ENCODE data around the gene H2AZ2.
"Not testable (repeated sequence)": the region's sequence is repeated elsewhere in the genome, so short reads cannot be mapped to it uniquely, and the experiment has no call there.

Gene H2AZ2

DNA sequence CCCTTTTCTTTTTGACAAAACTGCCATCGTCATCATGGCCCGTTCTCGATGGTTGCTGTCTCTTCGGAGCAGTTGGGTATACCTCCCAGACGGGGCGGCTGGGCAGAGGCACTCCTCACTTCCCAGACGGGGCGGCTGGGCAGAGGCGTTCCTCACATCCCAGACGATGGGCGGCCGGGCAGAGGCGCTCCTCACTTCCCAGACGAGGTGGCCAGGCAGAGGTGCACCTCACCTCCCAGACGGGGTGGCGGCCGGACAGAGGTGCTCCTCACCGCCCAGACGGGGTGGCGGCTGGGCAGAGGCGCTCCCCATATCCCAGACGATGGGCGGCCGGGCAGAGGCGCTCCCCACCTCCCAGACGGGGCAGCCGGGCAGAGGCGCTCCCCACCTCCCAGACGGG lies 22.9 kb upstream of the H2AZ2 start:
- not testable (repeated sequence) for H3K36me3 ChIP-seq (ENCODE audit: control insufficient read depth in 1 of 2, insufficient read depth in 2 of 2, low read length in 2 of 2); H3K4me1 ChIP-seq (ENCODE audit: control insufficient read depth in 1 of 2, insufficient read depth in 2 of 2, low read length in 2 of 2); H3K4me3 ChIP-seq (ENCODE audit: low read depth in 1 of 2, low read length in 2 of 2); H3K9ac ChIP-seq (ENCODE audit: low read depth in 1 of 2, low read length in 2 of 2); H3K27me3 ChIP-seq (ENCODE audit: control insufficient read depth in 1 of 2, insufficient read depth in 2 of 2, low read length in 2 of 2); H3K9me3 ChIP-seq (ENCODE audit: control insufficient read depth in 1 of 2, low read length in 2 of 2); H3K27ac ChIP-seq (ENCODE audit: low read depth, low read length)

DNA sequence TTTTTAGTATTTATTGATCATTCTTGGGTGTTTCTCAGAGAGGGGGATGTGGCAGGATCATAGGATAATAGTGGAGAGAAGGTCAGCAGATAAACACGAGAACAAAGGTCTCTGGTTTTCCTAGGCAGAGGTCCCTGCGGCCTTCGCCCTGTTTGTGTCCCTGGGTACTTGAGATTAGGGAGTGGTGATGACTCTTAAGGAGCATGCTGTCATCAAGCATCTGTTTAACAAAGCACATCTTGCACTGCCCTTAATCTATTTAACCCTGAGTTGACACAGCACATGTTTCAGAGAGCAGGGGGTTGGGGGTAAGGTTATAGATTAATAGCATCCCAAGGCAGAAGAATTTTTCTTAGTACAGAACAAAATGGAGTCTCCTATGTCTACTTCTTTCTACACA lies 22.4 kb upstream of the H2AZ2 start:
- H3K9me3 ChIP-seq (ENCODE audit: control insufficient read depth in 1 of 2, low read length in 2 of 2); H3K9ac ChIP-seq (ENCODE audit: low read depth in 1 of 2, low read length in 2 of 2); H3K27ac ChIP-seq (ENCODE audit: low read depth, low read length); H3K4me1 ChIP-seq (ENCODE audit: control insufficient read depth in 1 of 2, insufficient read depth in 2 of 2, low read length in 2 of 2); H3K4me3 ChIP-seq (ENCODE audit: low read depth in 1 of 2, low read length in 2 of 2); H3K27me3 ChIP-seq (ENCODE audit: control insufficient read depth in 1 of 2, insufficient read depth in 2 of 2, low read length in 2 of 2); H3K36me3 ChIP-seq (ENCODE audit: control insufficient read depth in 1 of 2, insufficient read depth in 2 of 2, low read length in 2 of 2): not testable (repeated sequence)

- Histone ChIP-seq H3K4me1 (ENCODE audit: control insufficient read depth in 1 of 2, insufficient read depth in 2 of 2, low read length in 2 of 2) (no peaks in the 10 kb centered on the region), H3K4me3 (ENCODE audit: low read depth in 1 of 2, low read length in 2 of 2) (no peak overlapping the region), H3K27me3 (ENCODE audit: control insufficient read depth in 1 of 2, insufficient read depth in 2 of 2, low read length in 2 of 2) (no peaks in the 10 kb centered on the region), H3K9me3 (ENCODE audit: control insufficient read depth in 1 of 2, low read length in 2 of 2) (no peaks in the 10 kb centered on the region), H3K27ac (ENCODE audit: low read depth, low read length) (no peak overlapping the region), H3K9ac (ENCODE audit: low read depth in 1 of 2, low read length in 2 of 2) (no peak overlapping the region), H3K36me3 (ENCODE audit: control insufficient read depth in 1 of 2, insufficient read depth in 2 of 2, low read length in 2 of 2) (no peaks in the 10 kb centered on the region)
Measured at GRCh38 chr7:44867073-44867995, 19.4 kb upstream of the H2AZ2 start.

DNA sequence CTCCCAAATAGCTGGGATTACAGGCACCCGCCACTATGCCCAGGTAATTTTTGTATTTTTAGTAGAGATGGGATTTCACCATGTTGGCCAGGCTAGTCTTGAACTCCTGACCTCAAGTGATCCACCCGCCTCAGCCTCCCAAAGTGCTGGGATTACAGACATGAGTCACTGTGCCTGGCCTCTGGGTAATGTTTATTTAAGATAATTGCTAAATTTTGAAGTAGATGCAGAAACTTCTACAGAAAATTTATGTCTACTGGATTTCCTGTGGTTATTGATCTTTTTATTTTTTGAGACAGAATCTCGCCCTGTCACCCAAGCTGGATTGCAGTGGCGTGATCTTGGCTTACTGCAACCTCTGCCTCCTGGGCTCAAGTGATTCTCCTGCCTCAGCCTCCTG lies 14.1 kb upstream of the H2AZ2 start:
- H3K9me3 ChIP-seq (ENCODE audit: control insufficient read depth in 1 of 2, low read length in 2 of 2); H3K27ac ChIP-seq (ENCODE audit: low read depth, low read length); H3K9ac ChIP-seq (ENCODE audit: low read depth in 1 of 2, low read length in 2 of 2); H3K4me3 ChIP-seq (ENCODE audit: low read depth in 1 of 2, low read length in 2 of 2); H3K27me3 ChIP-seq (ENCODE audit: control insufficient read depth in 1 of 2, insufficient read depth in 2 of 2, low read length in 2 of 2); H3K4me1 ChIP-seq (ENCODE audit: control insufficient read depth in 1 of 2, insufficient read depth in 2 of 2, low read length in 2 of 2); H3K36me3 ChIP-seq (ENCODE audit: control insufficient read depth in 1 of 2, insufficient read depth in 2 of 2, low read length in 2 of 2): not testable (repeated sequence)

DNA sequence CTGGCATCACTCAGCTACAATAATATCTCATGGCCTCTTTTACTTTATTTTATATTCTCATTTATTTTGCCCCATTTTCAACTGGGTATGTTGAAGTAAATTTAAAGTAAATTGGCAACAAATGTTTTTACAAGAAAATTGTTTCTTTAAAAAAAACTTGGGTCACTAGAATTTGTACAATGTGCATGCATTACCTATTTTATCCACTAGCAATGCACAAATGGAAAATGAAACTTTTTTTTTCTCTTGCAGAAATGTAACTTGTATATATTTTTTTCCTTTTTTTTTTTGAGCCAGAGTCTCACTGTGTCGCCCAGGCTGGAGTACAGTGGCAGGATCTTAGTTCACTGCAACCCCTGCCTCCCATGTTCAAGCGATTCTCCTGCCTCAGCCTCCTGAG lies 10.3 kb upstream of the H2AZ2 start:
- H3K4me1 ChIP-seq (ENCODE audit: control insufficient read depth in 1 of 2, insufficient read depth in 2 of 2, low read length in 2 of 2), result no peaks in the 10 kb centered on the region
- H3K9ac ChIP-seq (ENCODE audit: low read depth in 1 of 2, low read length in 2 of 2), result no peak overlapping the region
- no peak overlapping the region for H3K27ac ChIP-seq (ENCODE audit: low read depth, low read length)
- no peaks in the 10 kb centered on the region for H3K27me3 ChIP-seq (ENCODE audit: control insufficient read depth in 1 of 2, insufficient read depth in 2 of 2, low read length in 2 of 2)
- H3K4me3 ChIP-seq (ENCODE audit: low read depth in 1 of 2, low read length in 2 of 2), result no peak overlapping the region
- H3K36me3 ChIP-seq (ENCODE audit: control insufficient read depth in 1 of 2, insufficient read depth in 2 of 2, low read length in 2 of 2), result no peaks in the 10 kb centered on the region
- no peaks in the 10 kb centered on the region for H3K9me3 ChIP-seq (ENCODE audit: control insufficient read depth in 1 of 2, low read length in 2 of 2)

DNA sequence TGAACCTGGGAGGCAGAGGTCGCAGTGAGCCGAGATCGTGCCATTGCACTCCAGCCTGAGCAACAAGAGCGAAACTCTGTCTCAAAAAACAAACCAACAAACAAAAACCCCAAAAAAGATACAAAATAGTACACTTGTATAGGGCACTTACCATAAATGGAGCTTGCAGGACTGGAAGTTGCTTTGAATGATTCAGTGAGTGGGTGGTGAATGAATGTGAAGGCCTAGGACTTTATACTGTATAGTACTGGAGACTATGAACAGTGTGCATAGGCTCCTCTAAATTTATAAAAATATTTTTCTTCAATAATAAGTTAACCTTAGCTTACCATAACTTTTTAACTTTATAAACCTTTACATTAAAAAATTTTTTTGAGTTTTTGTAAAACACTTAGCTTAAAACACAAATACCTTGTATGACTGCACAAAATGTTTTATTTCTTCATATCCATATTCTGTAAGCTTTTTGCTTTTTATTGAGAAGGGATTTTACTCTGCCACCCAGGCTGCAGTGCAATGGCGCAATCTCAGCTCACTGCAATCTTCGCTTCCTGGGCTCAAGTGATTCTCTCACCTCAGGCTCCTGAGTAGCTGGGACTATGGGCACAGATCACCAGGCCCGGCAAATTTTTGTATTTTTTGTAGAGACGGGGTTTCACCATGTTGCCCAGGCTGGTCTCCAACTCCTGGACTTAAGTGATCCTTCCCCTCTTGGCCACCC lies 6.9 kb upstream of the H2AZ2 start:
- Histone ChIP-seq H3K9ac (ENCODE audit: low read depth in 1 of 2, low read length in 2 of 2) (no peak overlapping the region), H3K4me1 (ENCODE audit: control insufficient read depth in 1 of 2, insufficient read depth in 2 of 2, low read length in 2 of 2) (no peaks in the 10 kb centered on the region), H3K27me3 (ENCODE audit: control insufficient read depth in 1 of 2, insufficient read depth in 2 of 2, low read length in 2 of 2) (no peaks in the 10 kb centered on the region), H3K4me3 (ENCODE audit: low read depth in 1 of 2, low read length in 2 of 2) (no peak overlapping the region), H3K9me3 (ENCODE audit: control insufficient read depth in 1 of 2, low read length in 2 of 2) (no peaks in the 10 kb centered on the region), H3K36me3 (ENCODE audit: control insufficient read depth in 1 of 2, insufficient read depth in 2 of 2, low read length in 2 of 2) (no peaks in the 10 kb centered on the region), H3K27ac (ENCODE audit: low read depth, low read length) (no peak overlapping the region)

GRCh38 chr7:44853391-44853790 lies 5.5 kb upstream of the H2AZ2 start:
- Histone ChIP-seq H3K4me3 (ENCODE audit: low read depth in 1 of 2, low read length in 2 of 2) (no peak overlapping the region), H3K36me3 (ENCODE audit: control insufficient read depth in 1 of 2, insufficient read depth in 2 of 2, low read length in 2 of 2) (no peaks in the 10 kb centered on the region), H3K27me3 (ENCODE audit: control insufficient read depth in 1 of 2, insufficient read depth in 2 of 2, low read length in 2 of 2) (no peaks in the 10 kb centered on the region), H3K27ac (ENCODE audit: low read depth, low read length) (no peak overlapping the region), H3K9ac (ENCODE audit: low read depth in 1 of 2, low read length in 2 of 2) (no peak overlapping the region), H3K4me1 (ENCODE audit: control insufficient read depth in 1 of 2, insufficient read depth in 2 of 2, low read length in 2 of 2) (no peaks in the 10 kb centered on the region), H3K9me3 (ENCODE audit: control insufficient read depth in 1 of 2, low read length in 2 of 2) (no peaks in the 10 kb centered on the region)

DNA sequence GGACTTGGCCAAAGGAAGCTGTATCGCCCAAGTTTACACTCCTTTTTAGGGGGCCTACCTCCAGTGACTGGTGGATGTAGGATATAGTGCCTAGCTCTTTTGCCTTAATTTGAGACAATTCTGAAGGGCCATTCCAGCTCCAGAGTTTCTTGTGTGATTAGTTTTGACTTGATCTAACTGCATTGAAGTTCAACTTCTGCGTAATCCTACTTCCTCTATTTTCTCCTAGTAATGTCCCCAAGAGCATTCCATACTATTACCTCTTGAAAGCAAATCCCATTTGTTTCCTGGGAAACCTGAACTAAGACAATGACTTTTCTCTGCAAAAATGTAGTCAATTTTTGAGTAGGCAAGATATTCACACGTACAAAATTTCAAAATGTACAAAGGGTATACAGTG lies 4.7 kb upstream of the H2AZ2 start:
- H3K9me3 ChIP-seq (ENCODE audit: control insufficient read depth in 1 of 2, low read length in 2 of 2), result no peaks in the 10 kb centered on the region
- no peak overlapping the region for H3K4me3 ChIP-seq (ENCODE audit: low read depth in 1 of 2, low read length in 2 of 2)
- no peaks in the 10 kb centered on the region for H3K27me3 ChIP-seq (ENCODE audit: control insufficient read depth in 1 of 2, insufficient read depth in 2 of 2, low read length in 2 of 2)
- no peaks in the 10 kb centered on the region for H3K4me1 ChIP-seq (ENCODE audit: control insufficient read depth in 1 of 2, insufficient read depth in 2 of 2, low read length in 2 of 2)
- no peak overlapping the region for H3K9ac ChIP-seq (ENCODE audit: low read depth in 1 of 2, low read length in 2 of 2)
- H3K36me3 ChIP-seq (ENCODE audit: control insufficient read depth in 1 of 2, insufficient read depth in 2 of 2, low read length in 2 of 2), result no peaks in the 10 kb centered on the region
- H3K27ac ChIP-seq (ENCODE audit: low read depth, low read length), result no peak overlapping the region

DNA sequence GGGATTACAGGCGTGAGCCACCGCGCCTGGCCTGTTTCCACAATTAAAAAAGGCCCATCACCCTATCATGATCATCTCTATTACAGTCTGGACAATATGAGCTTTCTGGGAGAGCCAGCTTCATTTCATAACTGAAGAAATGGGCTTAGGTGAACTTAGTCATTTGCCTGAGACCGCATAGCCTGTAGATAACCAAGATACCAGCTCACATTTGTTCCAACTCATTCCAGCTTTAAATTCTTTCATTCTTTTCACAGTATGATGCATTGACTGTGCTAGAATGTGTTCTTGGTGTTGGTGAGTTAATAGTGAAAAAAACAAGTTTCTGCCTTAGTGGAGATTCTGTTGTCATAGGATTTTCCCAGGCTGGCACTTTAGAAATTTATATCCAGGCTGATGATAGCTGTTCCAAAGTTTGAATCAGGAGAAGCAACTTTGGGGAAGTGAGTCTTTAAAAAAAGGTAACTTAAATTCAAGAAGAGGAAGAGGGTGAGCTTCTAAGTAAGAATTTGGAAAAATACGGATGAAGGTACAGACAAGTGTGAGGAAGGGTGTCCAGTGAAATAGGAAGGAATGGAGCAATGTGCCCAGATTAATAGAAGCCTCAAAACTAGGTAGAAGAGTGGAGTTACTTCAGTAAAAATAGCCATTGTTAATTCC lies 2.1 kb upstream of the H2AZ2 start:
- Histone ChIP-seq H3K9ac (ENCODE audit: low read depth in 1 of 2, low read length in 2 of 2) (no peak overlapping the region), H3K4me3 (ENCODE audit: low read depth in 1 of 2, low read length in 2 of 2) (no peak overlapping the region), H3K9me3 (ENCODE audit: control insufficient read depth in 1 of 2, low read length in 2 of 2) (no peaks in the 10 kb centered on the region), H3K4me1 (ENCODE audit: control insufficient read depth in 1 of 2, insufficient read depth in 2 of 2, low read length in 2 of 2) (peaks cover 11 to 17% of the 10 kb centered on the region in 2 donors), H3K27me3 (ENCODE audit: control insufficient read depth in 1 of 2, insufficient read depth in 2 of 2, low read length in 2 of 2) (no peaks in the 10 kb centered on the region), H3K27ac (ENCODE audit: low read depth, low read length) (no peak overlapping the region), H3K36me3 (ENCODE audit: control insufficient read depth in 1 of 2, insufficient read depth in 2 of 2, low read length in 2 of 2) (no peaks in the 10 kb centered on the region)

- H3K36me3 ChIP-seq (ENCODE audit: control insufficient read depth in 1 of 2, insufficient read depth in 2 of 2, low read length in 2 of 2), result no peaks in the 10 kb centered on the region
- peaks cover 13 to 17% of the 10 kb centered on the region in 2 donors for H3K4me1 ChIP-seq (ENCODE audit: control insufficient read depth in 1 of 2, insufficient read depth in 2 of 2, low read length in 2 of 2)
- H3K9me3 ChIP-seq (ENCODE audit: control insufficient read depth in 1 of 2, low read length in 2 of 2), result no peaks in the 10 kb centered on the region
- H3K27me3 ChIP-seq (ENCODE audit: control insufficient read depth in 1 of 2, insufficient read depth in 2 of 2, low read length in 2 of 2), result no peaks in the 10 kb centered on the region
- H3K27ac ChIP-seq (ENCODE audit: low read depth, low read length), result no peak overlapping the region
- H3K9ac ChIP-seq (ENCODE audit: low read depth in 1 of 2, low read length in 2 of 2), result peak overlapping the region in 1 of 2 donors; percentile 92
- H3K4me3 ChIP-seq (ENCODE audit: low read depth in 1 of 2, low read length in 2 of 2), result no peak overlapping the region
Measured at GRCh38 chr7:44849259-44849884, 1.5 kb upstream of the H2AZ2 start.

Data from duodenal mucosa (tissue), 2 donors.